Heart left ventricle (tissue), 13 donors: Measurements from ENCODE around the gene RGS10.

Source experiments
- CTCF ChIP-seq, 12 donors: fragments of 200-600 bp; sonication (generic) in 4 of 12; IDR thresholded peaks; one replicate each; pipeline versions ENCODE4 v1.5.0 to v1.8.0; 2018 to 2022; ENCODE audit warnings: antibody characterized with exemption in 12 of 12, mild to moderate bottlenecking in 5 of 12
- POLR2A ChIP-seq, 2 donors: fragments of 450-650 bp; IDR thresholded peaks; one replicate each; pipeline ENCODE4 v1.6.1; 2017; ENCODE audit warnings: antibody characterized with exemption in 2 of 2, mild to moderate bottlenecking in 2 of 2, moderate library complexity in 2 of 2
- donor health status: ischemic (EF 13 %, LVEDD 7.1; RV severe dilation, severe dysfunction).
- donor health status: DM: no; HTN: yes; CAD: no.
- donor health status: DM: no; HTN: no; CAD: no.
- donor health status: ischemic (EF 25% LVEDD 6.9; RV normal size, moderate dysfunction).
- donor health status: ischemic (EF 25% LVEDD 5.7; RV mildly dilated, moderate dysfunction).
- donor health status: ischemic (EF 35%, LVEDD 5.7; RV mildly dilated, moderate dysfunction).
- donor health status: nonischemic (EF 11% LVEDD 7.7; RV severe dilation, severe dysfunction).
- donor health status: DM: yes; HTN: yes; CAD: no.
- donor health status: PGD.
- donor health status: ischemic (EF 29% LVEDD 5.4; RV normal size, mild dysfunction).
- donor health status: nonischemic (EF 23%, LVEDD 6.1; RV moderate dilation, normal function).

- TF ChIP-seq CTCF (IDR thresholded peaks at IDR 0.05) (no peak), POLR2A (IDR thresholded peaks at IDR 0.05) (no peak)
Observed at GRCh38 chr10:119461380-119461779, 81.1 kb downstream of the RGS10 start.
